BE2C (cell line): Measurements from ENCODE around the gene CACNA1D.

ENCODE experiments used
- DNase-seq: peaks from one replicate; pipeline ENCODE4 v3.0.0-alpha.2; 2020
- H3K27me3 ChIP-seq: fragments of 250-450 bp; sonication (Bioruptor Pico); 2 replicates; pipeline ENCODE4 v1.5.1; 2020; ENCODE audit warnings: mild to moderate bottlenecking
- H3K36me3 ChIP-seq: fragments of 250-450 bp; sonication (Bioruptor Pico); 2 replicates; pipeline ENCODE4 v1.5.1; 2020; ENCODE audit warnings: mild to moderate bottlenecking
- H3K4me1 ChIP-seq: fragments of 250-450 bp; sonication (Bioruptor Pico); 2 replicates; pipeline ENCODE4 v1.5.1; 2020
- H3K4me3 ChIP-seq: 2 replicates; pipeline ENCODE4 v1.5.1; 2011; ENCODE audit warnings: low read depth, low read length
- H3K9me3 ChIP-seq: fragments of 250-450 bp; sonication (Bioruptor Pico); 2 replicates; pipeline ENCODE4 v1.5.1; 2020
- TF ChIP-seq, protein P1 (sequence below): IDR thresholded peaks from 2 replicates; pipeline ENCODE4 v1.5.1; 2012; ENCODE audit warnings: mild to moderate bottlenecking, low read depth, low read length

Gene CACNA1D

DNA sequence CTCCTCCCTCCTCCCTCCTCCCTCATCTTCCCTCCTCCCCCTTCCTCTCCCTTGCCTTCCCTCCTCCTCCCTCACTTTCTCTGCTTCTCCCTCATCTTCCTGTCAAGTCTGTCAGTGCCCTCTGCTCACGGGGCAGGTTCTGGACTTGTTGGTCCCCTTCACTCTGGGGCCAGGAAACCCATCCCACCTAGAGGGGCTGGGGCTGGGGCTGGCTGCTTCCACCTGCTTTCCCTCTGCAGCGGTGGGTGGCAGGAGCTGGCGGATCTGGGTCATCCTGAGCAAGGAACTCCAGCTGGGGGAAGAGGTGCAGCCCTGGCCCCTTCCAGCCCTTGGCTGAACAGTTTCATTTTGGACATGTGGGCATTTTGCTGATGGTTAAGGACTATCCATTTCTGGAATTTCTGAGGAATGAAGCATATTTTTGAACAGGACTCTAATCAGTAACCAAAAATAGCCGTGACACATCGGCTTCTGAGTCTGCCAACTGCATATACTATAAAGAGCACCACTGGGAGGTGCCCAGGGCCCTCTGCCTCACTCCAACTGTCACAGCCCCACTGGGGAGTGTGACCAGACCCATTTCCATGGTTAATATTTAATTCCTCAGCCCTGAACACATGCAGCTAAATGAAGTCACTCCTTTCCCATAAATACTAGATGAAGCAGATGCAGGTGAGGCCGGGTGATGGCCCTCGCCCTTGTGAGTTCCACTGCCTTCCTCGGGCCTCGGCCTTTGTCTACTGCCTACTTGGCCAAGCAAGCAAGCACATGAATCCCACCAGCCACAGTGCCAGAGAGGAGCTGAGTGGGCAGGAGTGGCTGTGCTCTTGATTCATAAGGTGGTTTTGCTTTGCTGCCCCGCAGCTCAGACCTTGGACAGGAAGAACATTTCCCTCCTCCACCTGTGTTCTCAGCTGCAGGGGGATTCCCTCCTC lies 312.0 kb downstream of the CACNA1D start:
- H3K9me3 ChIP-seq = no peaks in the 10 kb centered on the region
- TF ChIP-seq, protein P1, sequence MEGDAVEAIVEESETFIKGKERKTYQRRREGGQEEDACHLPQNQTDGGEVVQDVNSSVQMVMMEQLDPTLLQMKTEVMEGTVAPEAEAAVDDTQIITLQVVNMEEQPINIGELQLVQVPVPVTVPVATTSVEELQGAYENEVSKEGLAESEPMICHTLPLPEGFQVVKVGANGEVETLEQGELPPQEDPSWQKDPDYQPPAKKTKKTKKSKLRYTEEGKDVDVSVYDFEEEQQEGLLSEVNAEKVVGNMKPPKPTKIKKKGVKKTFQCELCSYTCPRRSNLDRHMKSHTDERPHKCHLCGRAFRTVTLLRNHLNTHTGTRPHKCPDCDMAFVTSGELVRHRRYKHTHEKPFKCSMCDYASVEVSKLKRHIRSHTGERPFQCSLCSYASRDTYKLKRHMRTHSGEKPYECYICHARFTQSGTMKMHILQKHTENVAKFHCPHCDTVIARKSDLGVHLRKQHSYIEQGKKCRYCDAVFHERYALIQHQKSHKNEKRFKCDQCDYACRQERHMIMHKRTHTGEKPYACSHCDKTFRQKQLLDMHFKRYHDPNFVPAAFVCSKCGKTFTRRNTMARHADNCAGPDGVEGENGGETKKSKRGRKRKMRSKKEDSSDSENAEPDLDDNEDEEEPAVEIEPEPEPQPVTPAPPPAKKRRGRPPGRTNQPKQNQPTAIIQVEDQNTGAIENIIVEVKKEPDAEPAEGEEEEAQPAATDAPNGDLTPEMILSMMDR = no peak
- H3K36me3 ChIP-seq = no peaks in the 10 kb centered on the region
- H3K4me1 ChIP-seq = no peaks in the 10 kb centered on the region
- no peak for DNase-seq
- no peaks in the 10 kb centered on the region for H3K27me3 ChIP-seq
- H3K4me3 ChIP-seq = no peak overlapping the region

DNA sequence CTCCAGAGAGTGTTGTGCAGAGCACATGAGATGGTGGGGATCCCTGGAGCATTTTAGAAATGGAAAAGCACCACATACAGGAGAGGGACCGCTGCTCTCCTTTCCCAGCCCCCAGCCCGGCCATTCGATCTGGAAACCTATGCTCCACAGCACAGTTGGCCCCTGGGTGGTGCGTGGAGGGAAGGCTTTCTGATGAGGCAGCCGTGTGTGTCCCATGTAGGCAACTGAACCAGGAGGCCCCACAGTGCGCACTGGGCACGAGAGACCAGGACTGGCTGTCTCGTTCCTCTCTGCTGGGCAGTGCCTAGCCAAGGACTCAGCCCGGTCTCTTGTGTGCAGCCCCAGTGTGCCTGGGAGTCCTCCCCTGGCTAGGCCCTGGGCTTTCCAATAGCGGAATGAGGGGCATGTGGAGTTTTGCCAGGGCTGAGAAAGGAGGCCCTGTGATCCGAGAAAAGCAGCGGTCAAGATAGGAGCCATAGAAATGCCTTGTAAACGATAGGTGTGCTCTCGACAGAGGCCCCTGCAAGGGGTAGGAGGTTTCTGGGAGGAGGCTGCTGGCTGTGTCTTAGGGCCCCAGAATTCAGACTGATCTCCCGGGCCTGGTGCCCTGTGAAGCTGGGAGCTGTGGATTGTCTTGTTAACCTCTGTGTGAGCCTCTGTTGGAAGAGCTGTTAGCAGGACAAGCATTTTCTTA lies 312.9 kb downstream of the CACNA1D start:
- TF ChIP-seq, protein P1 = no peak
- no peaks in the 10 kb centered on the region for H3K27me3 ChIP-seq
- no peak for DNase-seq
- no peaks in the 10 kb centered on the region for H3K4me1 ChIP-seq
- H3K36me3 ChIP-seq = no peaks in the 10 kb centered on the region
- no peak overlapping the region for H3K4me3 ChIP-seq
- H3K9me3 ChIP-seq = no peaks in the 10 kb centered on the region

DNA sequence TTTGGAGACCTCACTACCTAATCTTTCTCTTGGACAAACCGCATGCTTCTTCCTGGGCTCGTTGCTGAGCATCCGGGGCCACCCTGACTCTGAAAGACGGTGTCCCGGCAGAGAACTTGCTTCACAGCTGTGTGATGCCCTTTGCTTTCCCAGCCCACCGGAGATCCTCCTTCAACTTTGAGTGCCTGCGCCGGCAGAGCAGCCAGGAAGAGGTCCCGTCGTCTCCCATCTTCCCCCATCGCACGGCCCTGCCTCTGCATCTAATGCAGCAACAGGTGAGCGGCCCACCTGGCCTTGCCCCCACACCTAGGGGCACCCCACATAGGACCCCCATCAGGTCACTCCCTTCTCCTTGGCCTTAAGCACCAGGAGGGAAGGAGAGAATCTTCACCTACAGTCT lies 314.1 kb downstream of the CACNA1D start:
- TF ChIP-seq, protein P1 = no peak
- Histone ChIP-seq H3K36me3 (no peaks in the 10 kb centered on the region), H3K9me3 (no peaks in the 10 kb centered on the region), H3K4me1 (no peaks in the 10 kb centered on the region), H3K27me3 (no peaks in the 10 kb centered on the region), H3K4me3 (no peak overlapping the region)
- no peak for DNase-seq

DNA sequence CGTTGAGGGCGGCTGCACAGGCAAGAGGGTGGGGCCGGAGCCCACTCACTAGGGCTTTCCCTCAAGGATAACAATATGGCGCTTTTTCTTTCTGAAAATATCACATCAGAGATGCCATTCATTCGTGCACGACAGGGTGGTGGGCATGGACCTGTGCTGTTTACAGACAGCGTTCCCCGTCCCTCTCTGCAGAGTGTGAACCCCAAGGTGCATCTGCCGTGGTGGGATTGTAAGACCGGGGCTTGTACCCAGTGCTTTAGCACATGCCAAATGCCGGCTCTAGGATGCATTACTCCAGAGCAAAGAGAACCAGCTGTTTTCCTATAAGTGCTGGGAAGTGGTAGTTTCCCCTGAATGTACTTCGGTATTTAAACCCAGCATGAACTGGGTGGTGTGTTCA lies 314.9 kb downstream of the CACNA1D start:
- Histone ChIP-seq H3K4me3 (no peak overlapping the region), H3K9me3 (no peaks in the 10 kb centered on the region), H3K36me3 (no peaks in the 10 kb centered on the region), H3K27me3 (no peaks in the 10 kb centered on the region), H3K4me1 (no peaks in the 10 kb centered on the region)
- TF ChIP-seq, protein P1 = no peak
- no peak for DNase-seq

DNA sequence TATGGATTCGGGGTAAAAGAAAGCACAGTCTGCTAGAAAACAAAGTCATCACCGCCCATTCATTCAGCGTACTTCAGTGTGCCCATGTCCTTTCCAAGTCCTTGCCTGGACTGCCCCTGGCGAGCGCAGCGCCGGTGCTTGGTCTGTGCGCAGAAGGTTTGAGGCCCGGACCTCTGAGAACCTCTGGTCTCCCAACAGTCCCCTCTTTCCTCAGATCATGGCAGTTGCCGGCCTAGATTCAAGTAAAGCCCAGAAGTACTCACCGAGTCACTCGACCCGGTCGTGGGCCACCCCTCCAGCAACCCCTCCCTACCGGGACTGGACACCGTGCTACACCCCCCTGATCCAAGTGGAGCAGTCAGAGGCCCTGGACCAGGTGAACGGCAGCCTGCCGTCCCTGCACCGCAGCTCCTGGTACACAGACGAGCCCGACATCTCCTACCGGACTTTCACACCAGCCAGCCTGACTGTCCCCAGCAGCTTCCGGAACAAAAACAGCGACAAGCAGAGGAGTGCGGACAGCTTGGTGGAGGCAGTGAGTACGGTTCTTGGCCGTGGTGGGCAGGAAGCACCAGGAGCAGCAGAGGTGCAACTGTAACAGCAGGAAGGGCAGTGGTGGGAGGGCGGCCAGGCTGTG lies 315.5 kb downstream of the CACNA1D start:
- Histone ChIP-seq H3K4me1 (no peaks in the 10 kb centered on the region), H3K4me3 (no peak overlapping the region), H3K36me3 (no peaks in the 10 kb centered on the region), H3K27me3 (no peaks in the 10 kb centered on the region), H3K9me3 (no peaks in the 10 kb centered on the region)
- DNase-seq = no peak
- TF ChIP-seq, protein P1 = no peak
